HEK293T (cell line): ENCODE data around the gene PKN3.

Experiments used
- CTCF ChIA-PET: fragments of 350-600 bp; formaldehyde crosslinking; extraction: SDS; loops from one replicate; lab custom pipeline; 2021; ENCODE audit warnings: antibody characterized with exemption, inconsistent platforms; lab: Yijun Ruan, JAX
- POLR2A ChIA-PET: fragments of 350-600 bp; formaldehyde crosslinking; extraction: SDS; loops from one replicate; lab custom pipeline; 2020; ENCODE audit warnings: antibody characterized with exemption, inconsistent platforms; lab: Yijun Ruan, JAX
- DNase-seq: peaks from one replicate; pipeline ENCODE4 v3.0.0; 2012; ENCODE audit warnings: mixed read lengths; ENCODE audit errors: extremely low spot score
- ARNT ChIP-seq: fragments of 450-650 bp; IDR thresholded peaks from 2 replicates; pipeline ENCODE4 v1.6.1; 2017; ENCODE audit warnings: mild to moderate bottlenecking
- BHLHE40 ChIP-seq: fragments of 450-650 bp; IDR thresholded peaks from 2 replicates; pipeline ENCODE4 v1.6.1; 2016; ENCODE audit warnings: mild to moderate bottlenecking, moderate library complexity, borderline replicate concordance
- ELF4 ChIP-seq: fragments of 450-650 bp; IDR thresholded peaks from 2 replicates; pipeline ENCODE4 v1.6.1; 2017; ENCODE audit warnings: antibody characterized with exemption
- FOXA1 ChIP-seq: fragments of 450-650 bp; IDR thresholded peaks from 2 replicates; pipeline ENCODE4 v1.6.1; 2016; ENCODE audit warnings: mild to moderate bottlenecking
- FOXK2 ChIP-seq: fragments of 450-650 bp; IDR thresholded peaks from 2 replicates; pipeline ENCODE4 v1.6.1; 2016; ENCODE audit warnings: mild to moderate bottlenecking
- FOXM1 ChIP-seq: fragments of 450-650 bp; IDR thresholded peaks from 2 replicates; pipeline ENCODE4 v1.6.1; 2017; ENCODE audit warnings: mild to moderate bottlenecking, borderline replicate concordance
- HDGF ChIP-seq: fragments of 450-650 bp; IDR thresholded peaks from 2 replicates; pipeline ENCODE4 v1.6.1; 2017; ENCODE audit warnings: antibody characterized with exemption, borderline replicate concordance
- L3MBTL2 ChIP-seq: fragments of 450-650 bp; conservative IDR thresholded peaks from 2 replicates; pipeline ENCODE4 v1.6.1; 2016; ENCODE audit warnings: mild to moderate bottlenecking
- LEF1 ChIP-seq: fragments of 450-650 bp; IDR thresholded peaks from 2 replicates; pipeline ENCODE4 v1.6.1; 2017; ENCODE audit warnings: mild to moderate bottlenecking, borderline replicate concordance
- NFRKB ChIP-seq: fragments of 450-650 bp; IDR thresholded peaks from 2 replicates; pipeline ENCODE4 v1.6.1; 2016; ENCODE audit warnings: mild to moderate bottlenecking, moderate library complexity
- SP1 ChIP-seq: fragments of 450-650 bp; IDR thresholded peaks from 2 replicates; pipeline ENCODE4 v1.6.1; 2017
- SUZ12 ChIP-seq: fragments of 450-650 bp; IDR thresholded peaks from 2 replicates; pipeline ENCODE4 v1.6.1; 2016; ENCODE audit warnings: mild to moderate bottlenecking
- TARDBP ChIP-seq: fragments of 450-650 bp; IDR thresholded peaks from 2 replicates; pipeline ENCODE4 v1.6.1; 2016
- ZNF384 ChIP-seq: fragments of 450-650 bp; IDR thresholded peaks from 2 replicates; pipeline ENCODE4 v1.6.1; 2016
- TF ChIP-seq, protein P1 (sequence below): fragments of 450-650 bp; IDR thresholded peaks from 2 replicates; pipeline ENCODE4 v1.6.1; 2016

Gene PKN3

DNA sequence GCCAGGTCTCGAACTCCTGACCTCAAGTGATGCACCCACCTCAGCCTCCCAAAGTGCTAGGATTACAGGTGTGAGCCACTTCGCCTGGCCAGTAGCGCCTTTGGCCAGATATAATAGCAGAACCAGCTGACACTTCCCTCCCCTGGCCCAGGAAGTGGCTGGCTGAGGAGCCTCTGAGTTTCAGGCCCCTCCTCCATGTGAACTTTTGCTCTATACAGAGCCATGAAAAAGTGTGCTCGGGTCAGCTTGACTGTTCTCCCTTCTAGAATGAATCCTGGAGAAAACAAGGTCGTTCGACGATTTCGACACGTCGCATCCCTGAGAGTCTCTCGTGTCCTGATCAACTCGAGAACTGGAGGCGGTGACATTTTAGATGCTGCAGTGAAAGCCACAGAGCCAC is 30.3 kb downstream of the PKN3 start:
- ChIA-PET POLR2A (no interaction called here), CTCF (interaction anchor here (0.6 to 1.5 kb wide), 4 partner anchors 10 to 228 kb away, joined by 3 to 5 read pairs (median 3); no protein-coding TSS in a partner anchor)
- DNase-seq = no peak
- TF ChIP-seq LEF1 = no peak
- TF ChIP-seq HDGF = no peak
- no peak for TF ChIP-seq ZNF384
- TF ChIP-seq FOXK2 = no peak
- TF ChIP-seq TARDBP = no peak
- no peak for TF ChIP-seq SUZ12

DNA sequence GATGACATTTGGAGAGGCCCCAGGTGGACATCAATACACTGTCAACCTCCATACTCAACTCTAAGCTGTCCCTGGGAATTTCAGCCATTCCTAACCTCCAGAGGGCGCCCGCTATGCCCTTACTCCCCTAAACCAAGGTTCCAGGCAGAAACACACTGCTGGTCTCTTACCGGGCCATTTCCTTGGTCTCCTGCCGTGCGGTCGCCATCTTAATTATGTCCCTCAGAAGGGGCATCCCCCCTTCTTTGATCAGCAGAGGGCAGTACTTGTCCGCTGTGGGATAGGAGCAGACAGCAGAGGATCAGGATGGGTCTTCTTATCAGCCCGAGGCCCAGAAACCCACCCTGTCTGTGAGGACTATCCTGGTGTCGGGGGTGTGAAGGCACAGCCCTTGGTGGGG is 31.0 kb downstream of the PKN3 start:
- TF ChIP-seq HDGF = peak; percentile 78; the same call in 1 of the 2 replicates
- no peak for TF ChIP-seq L3MBTL2
- TF ChIP-seq, protein P1, sequence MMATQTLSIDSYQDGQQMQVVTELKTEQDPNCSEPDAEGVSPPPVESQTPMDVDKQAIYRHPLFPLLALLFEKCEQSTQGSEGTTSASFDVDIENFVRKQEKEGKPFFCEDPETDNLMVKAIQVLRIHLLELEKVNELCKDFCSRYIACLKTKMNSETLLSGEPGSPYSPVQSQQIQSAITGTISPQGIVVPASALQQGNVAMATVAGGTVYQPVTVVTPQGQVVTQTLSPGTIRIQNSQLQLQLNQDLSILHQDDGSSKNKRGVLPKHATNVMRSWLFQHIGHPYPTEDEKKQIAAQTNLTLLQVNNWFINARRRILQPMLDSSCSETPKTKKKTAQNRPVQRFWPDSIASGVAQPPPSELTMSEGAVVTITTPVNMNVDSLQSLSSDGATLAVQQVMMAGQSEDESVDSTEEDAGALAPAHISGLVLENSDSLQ = no peak
- no peak for TF ChIP-seq SUZ12
- TF ChIP-seq FOXA1 = no peak
- no peak for TF ChIP-seq FOXK2
- TF ChIP-seq SP1 = no peak
- no peak for TF ChIP-seq TARDBP
- ChIA-PET POLR2A (interaction anchor here (0.7 to 1.1 kb wide), 2 partner anchors 9 to 85 kb away, joined by 3 to 5 read pairs; partner anchors contain the start of genes ENDOG and ZDHHC12), CTCF (interaction anchor here (0.6 to 1.5 kb wide), 9 partner anchors 9 to 228 kb away, joined by 3 to 5 read pairs (median 3); partner anchors contain the start of genes ENDOG, KYAT1, LRRC8A and ZDHHC12)
- peak; percentile 84 for DNase-seq

GRCh38 chr9:128735373-128735772 is 33.1 kb downstream of the PKN3 start:
- ChIA-PET CTCF (no interaction called here), POLR2A (interaction anchor here (0.6 kb wide), 1 partner anchor 12 kb away, joined by 3 read pairs; no protein-coding TSS in a partner anchor)
- no peak for DNase-seq
- TF ChIP-seq LEF1 = no peak
- no peak for TF ChIP-seq ARNT
- TF ChIP-seq FOXK2 = no peak

DNA sequence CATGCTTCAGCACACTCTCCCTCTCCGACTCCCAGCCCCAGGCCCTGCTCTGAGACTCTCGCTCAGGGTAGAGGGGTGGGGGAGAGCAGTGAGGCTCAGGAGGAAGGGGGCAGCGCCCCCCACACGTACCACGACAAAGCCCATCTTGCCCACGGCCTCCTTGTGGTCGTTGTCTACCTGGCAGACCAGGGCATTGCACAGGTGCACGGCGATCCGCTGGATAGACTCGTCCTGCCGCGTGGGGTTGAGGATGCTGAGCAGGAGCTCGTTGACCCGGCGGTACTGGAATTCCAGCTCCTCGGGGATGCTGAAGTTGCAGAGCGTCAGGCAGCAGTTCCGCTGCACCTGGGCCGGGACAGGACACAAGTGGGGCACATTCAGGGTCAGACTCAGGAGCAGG is 40.1 kb downstream of the PKN3 start:
- POLR2A ChIA-PET = interaction anchor here (1.0 kb wide), 1 partner anchor 11 kb away, joined by 3 read pairs; no protein-coding TSS in a partner anchor
- CTCF ChIA-PET = interaction anchor here (1.0 kb wide), 1 partner anchor 9 kb away, joined by 3 read pairs; no protein-coding TSS in a partner anchor
- DNase-seq = no peak
- TF ChIP-seq, protein P1 = no peak
- no peak for TF ChIP-seq SUZ12
- no peak for TF ChIP-seq LEF1
- no peak for TF ChIP-seq FOXK2
- no peak for TF ChIP-seq TARDBP
- TF ChIP-seq FOXM1 = no peak
- TF ChIP-seq SP1 = no peak
- no peak for TF ChIP-seq NFRKB
- no peak for TF ChIP-seq L3MBTL2
- TF ChIP-seq BHLHE40 = no peak

GRCh38 chr9:128743421-128743820 is 41.1 kb downstream of the PKN3 start:
- POLR2A ChIA-PET = no interaction called here
- TF ChIP-seq ARNT (no peak), FOXK2 (no peak), FOXA1 (no peak), ELF4 (no peak), HDGF (no peak), SP1 (no peak), BHLHE40 (no peak), FOXM1 (no peak)
- DNase-seq = no peak
- CTCF ChIA-PET = no interaction called here

GRCh38 chr9:128747241-128747640 is 44.9 kb downstream of the PKN3 start:
- no peak for DNase-seq
- TF ChIP-seq NFRKB (no peak), HDGF (no peak), ELF4 (no peak), BHLHE40 (no peak)
- ChIA-PET POLR2A (interaction anchor here (0.6 kb wide), 1 partner anchor 12 kb away, joined by 3 read pairs; no protein-coding TSS in a partner anchor), CTCF (no interaction called here)

GRCh38 chr9:128750926-128751595 is 48.8 kb downstream of the PKN3 start:
- TF ChIP-seq TARDBP (no peak), ARNT (no peak), FOXK2 (no peak)
- POLR2A ChIA-PET = no interaction called here
- DNase-seq = no peak
- CTCF ChIA-PET = no interaction called here

- no peak for DNase-seq
- ChIA-PET POLR2A (interaction anchor here (0.9 kb wide), 1 partner anchor 11 kb away, joined by 3 read pairs; no protein-coding TSS in a partner anchor), CTCF (interaction anchor here (0.5 kb wide), 1 partner anchor 124 kb away, joined by 3 read pairs; no protein-coding TSS in a partner anchor)
- TF ChIP-seq, protein P1 = no peak
- no peak for TF ChIP-seq FOXM1
These were observed 51.3 kb downstream of the PKN3 start for GRCh38 chr9:128753627-128754026.
